ENCODE data around the gene BPIFA3.
"Not testable (repeated sequence)": the region's sequence is repeated elsewhere in the genome, so short reads cannot be mapped to it uniquely, and the experiment has no call there.

BPIFA3 gene

DNA sequence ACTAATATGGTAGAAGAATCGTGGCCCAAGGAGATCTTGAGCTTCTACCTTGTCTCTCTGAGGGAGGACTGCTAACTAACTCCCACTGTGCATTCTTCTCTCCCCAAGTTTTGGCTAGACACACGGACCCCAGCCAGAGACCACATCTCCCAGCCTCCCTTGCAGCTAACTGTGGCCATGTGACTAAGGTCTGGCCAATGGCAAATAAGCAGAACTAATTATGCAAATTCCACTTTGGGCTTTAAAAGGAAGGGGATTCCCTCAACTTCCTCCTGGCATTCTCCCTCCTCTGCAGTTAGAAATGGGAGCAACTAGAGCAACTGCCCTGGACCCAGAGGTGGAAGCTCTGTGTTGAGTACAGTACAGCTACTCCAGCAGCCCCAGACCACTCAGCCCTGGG lies 33.8 kb upstream of the BPIFA3 start:
- ATAC-seq (ENCODE audit: insufficient read depth, low read depth) = no peak
- DNase-seq = no peak
- H3K4me1 ChIP-seq (ENCODE audit: insufficient read depth, low read length) = no peaks in the 10 kb centered on the region

DNA sequence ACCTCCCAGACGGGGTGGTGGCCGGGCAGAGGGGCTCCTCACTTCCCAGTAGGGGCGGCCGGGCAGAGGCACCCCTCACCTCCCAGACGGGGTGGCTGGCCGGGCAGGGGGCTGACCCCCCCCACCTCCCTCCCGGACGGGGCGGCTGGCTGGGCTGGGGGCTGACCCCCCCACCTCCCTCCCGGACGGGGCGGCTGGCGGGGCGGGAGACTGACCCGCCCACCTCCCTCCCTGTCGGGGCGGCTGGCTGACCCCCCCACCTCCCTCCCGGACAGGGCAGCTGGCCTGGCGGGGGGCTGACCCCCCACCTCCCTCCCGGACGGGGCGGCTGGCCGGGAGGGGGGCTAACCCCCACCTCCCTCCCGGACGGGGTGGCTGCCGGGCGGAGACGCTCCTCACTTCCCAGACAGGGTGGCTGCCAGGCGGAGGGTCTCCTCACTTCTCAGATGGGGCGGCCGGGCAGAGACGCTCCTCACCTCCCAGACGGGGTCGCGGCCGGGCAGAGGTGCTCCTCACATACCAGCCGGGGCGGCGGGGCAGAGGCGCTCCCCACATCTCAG lies 32.0 kb upstream of the BPIFA3 start:
- not testable (repeated sequence) for H3K79me2 ChIP-seq (ENCODE audit: insufficient read depth, low read length); H3K27me3 ChIP-seq (ENCODE audit: insufficient read depth, low read length, poor library complexity); ATAC-seq (ENCODE audit: insufficient read depth, low read depth); H3K36me3 ChIP-seq (ENCODE audit: insufficient read depth, low read length); H3K27ac ChIP-seq (ENCODE audit: low read length); H3K4me1 ChIP-seq (ENCODE audit: insufficient read depth, low read length); H2AFZ ChIP-seq (ENCODE audit: low read depth, low read length); H3K9me3 ChIP-seq (ENCODE audit: insufficient read depth, low read length, severe bottlenecking); H3K9ac ChIP-seq (ENCODE audit: low read depth, low read length); H3K4me2 ChIP-seq (ENCODE audit: insufficient read depth, low read length); H4K20me1 ChIP-seq (ENCODE audit: insufficient read depth, low read length); DNase-seq; H3K4me3 ChIP-seq (ENCODE audit: low read depth in 1 of 2, low read length in 2 of 2)

More for the DNA sequence above, 33.8 kb upstream of the BPIFA3 start:
- Histone ChIP-seq H3K4me3 (ENCODE audit: low read depth in 1 of 2, low read length in 2 of 2) (no peak overlapping the region), H2AFZ (ENCODE audit: low read depth, low read length) (no peak overlapping the region), H3K9ac (ENCODE audit: low read depth, low read length) (no peak overlapping the region), H3K9me3 (ENCODE audit: insufficient read depth, low read length, severe bottlenecking) (peaks cover 5% of the 10 kb centered on the region), H4K20me1 (ENCODE audit: insufficient read depth, low read length) (no peaks in the 10 kb centered on the region), H3K36me3 (ENCODE audit: insufficient read depth, low read length) (no peaks in the 10 kb centered on the region), H3K27me3 (ENCODE audit: insufficient read depth, low read length, poor library complexity) (no peaks in the 10 kb centered on the region), H3K4me2 (ENCODE audit: insufficient read depth, low read length) (no peak overlapping the region), H3K27ac (ENCODE audit: low read length) (no peak overlapping the region), H3K79me2 (ENCODE audit: insufficient read depth, low read length) (no peaks in the 10 kb centered on the region)
- no peak for TF ChIP-seq EZH2 (IDR thresholded peaks at IDR 0.05; ENCODE audit: borderline replicate concordance, low read depth, low read length, severe bottlenecking)
- TF ChIP-seq CTCF (IDR thresholded peaks at IDR 0.05; ENCODE audit: borderline replicate concordance, extremely low read depth, low read length, poor library complexity, severe bottlenecking) = no peak

- Histone ChIP-seq H3K27ac (ENCODE audit: low read length) (no peak overlapping the region), H3K9me3 (ENCODE audit: insufficient read depth, low read length, severe bottlenecking) (peaks cover 5% of the 10 kb centered on the region), H3K36me3 (ENCODE audit: insufficient read depth, low read length) (no peaks in the 10 kb centered on the region), H3K4me1 (ENCODE audit: insufficient read depth, low read length) (no peaks in the 10 kb centered on the region), H3K9ac (ENCODE audit: low read depth, low read length) (no peak overlapping the region), H2AFZ (ENCODE audit: low read depth, low read length) (no peak overlapping the region), H3K4me2 (ENCODE audit: insufficient read depth, low read length) (no peak overlapping the region), H3K27me3 (ENCODE audit: insufficient read depth, low read length, poor library complexity) (peaks cover 7% of the 10 kb centered on the region), H4K20me1 (ENCODE audit: insufficient read depth, low read length) (no peaks in the 10 kb centered on the region), H3K79me2 (ENCODE audit: insufficient read depth, low read length) (no peaks in the 10 kb centered on the region), H3K4me3 (ENCODE audit: low read depth in 1 of 2, low read length in 2 of 2) (no peak overlapping the region)
- TF ChIP-seq CTCF (IDR thresholded peaks at IDR 0.05; ENCODE audit: borderline replicate concordance, extremely low read depth, low read length, poor library complexity, severe bottlenecking) (no peak), EZH2 (IDR thresholded peaks at IDR 0.05; ENCODE audit: borderline replicate concordance, low read depth, low read length, severe bottlenecking) (no peak)
- no peak for ATAC-seq (ENCODE audit: insufficient read depth, low read depth)
- no peak for DNase-seq
These were observed 29.7 kb upstream of the BPIFA3 start for GRCh38 chr20:33187491-33187890.

DNA sequence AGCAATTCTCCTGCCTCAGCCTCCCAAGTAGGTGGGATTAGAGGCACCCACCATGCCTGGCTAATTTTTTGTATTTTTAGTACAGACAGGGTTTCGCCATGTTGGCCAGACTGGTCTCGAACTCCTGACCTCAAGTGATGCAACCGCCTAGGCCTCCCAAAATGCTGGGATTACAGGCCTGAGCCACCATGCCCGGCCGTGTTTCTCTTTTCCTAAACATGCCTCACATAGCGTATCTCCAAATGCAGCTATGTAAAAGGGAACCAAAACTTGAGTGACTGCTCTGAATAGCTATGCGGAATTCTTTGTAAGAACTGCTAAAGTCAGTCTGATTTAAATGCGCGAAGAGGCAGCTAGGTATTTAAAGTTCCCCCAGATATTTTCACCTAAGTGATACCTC lies 28.7 kb upstream of the BPIFA3 start:
- ATAC-seq (ENCODE audit: insufficient read depth, low read depth) (no peak), DNase-seq (no peak)
- H3K4me2 ChIP-seq (ENCODE audit: insufficient read depth, low read length) = no peak overlapping the region
- H2AFZ ChIP-seq (ENCODE audit: low read depth, low read length) = no peak overlapping the region
- no peak overlapping the region for H3K9ac ChIP-seq (ENCODE audit: low read depth, low read length)
- peaks cover under 1% of the 10 kb centered on the region for H3K9me3 ChIP-seq (ENCODE audit: insufficient read depth, low read length, severe bottlenecking)
- H3K27me3 ChIP-seq (ENCODE audit: insufficient read depth, low read length, poor library complexity) = peaks cover 7% of the 10 kb centered on the region
- no peak overlapping the region for H3K4me3 ChIP-seq (ENCODE audit: low read depth in 1 of 2, low read length in 2 of 2)
- H3K27ac ChIP-seq (ENCODE audit: low read length) = no peak overlapping the region
- peaks cover 2% of the 10 kb centered on the region; the same call in 1 of the 2 replicates for H4K20me1 ChIP-seq (ENCODE audit: insufficient read depth, low read length)
- TF ChIP-seq CTCF (IDR thresholded peaks at IDR 0.05; ENCODE audit: borderline replicate concordance, extremely low read depth, low read length, poor library complexity, severe bottlenecking) = no peak
- no peak for TF ChIP-seq EZH2 (IDR thresholded peaks at IDR 0.05; ENCODE audit: borderline replicate concordance, low read depth, low read length, severe bottlenecking)
- no peaks in the 10 kb centered on the region for H3K79me2 ChIP-seq (ENCODE audit: insufficient read depth, low read length)
- H3K36me3 ChIP-seq (ENCODE audit: insufficient read depth, low read length) = no peaks in the 10 kb centered on the region
- no peaks in the 10 kb centered on the region for H3K4me1 ChIP-seq (ENCODE audit: insufficient read depth, low read length)
